ENCODE measurements around the gene MYH13.

MYH13 gene

DNA sequence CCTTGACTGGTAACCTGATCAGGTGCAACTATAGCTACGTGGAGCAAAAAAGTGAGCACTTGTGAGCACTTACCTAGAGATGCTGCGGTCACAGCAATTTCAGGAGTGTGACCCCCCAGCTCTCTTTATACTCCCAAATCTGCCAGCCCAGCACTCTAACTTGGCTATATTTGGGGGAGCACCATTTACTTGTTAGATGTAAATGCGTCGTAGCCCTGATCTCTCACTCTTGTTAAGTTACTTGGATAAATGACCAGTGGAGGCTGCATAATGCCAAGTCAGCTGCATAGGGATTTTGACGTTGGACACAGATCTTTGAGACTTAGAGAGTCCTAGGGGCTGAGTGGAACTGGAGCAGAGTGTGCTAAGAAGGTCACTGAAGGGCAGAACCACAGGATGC is at the start of gene MYH13:
MYH13 (minus strand) TSS at position 101 of the 400 bp plus-strand sequence. CDS start 8,476 bp downstream, outside the sequence.
- no peak for DNase-seq (ENCODE audit: low spot score)

DNA sequence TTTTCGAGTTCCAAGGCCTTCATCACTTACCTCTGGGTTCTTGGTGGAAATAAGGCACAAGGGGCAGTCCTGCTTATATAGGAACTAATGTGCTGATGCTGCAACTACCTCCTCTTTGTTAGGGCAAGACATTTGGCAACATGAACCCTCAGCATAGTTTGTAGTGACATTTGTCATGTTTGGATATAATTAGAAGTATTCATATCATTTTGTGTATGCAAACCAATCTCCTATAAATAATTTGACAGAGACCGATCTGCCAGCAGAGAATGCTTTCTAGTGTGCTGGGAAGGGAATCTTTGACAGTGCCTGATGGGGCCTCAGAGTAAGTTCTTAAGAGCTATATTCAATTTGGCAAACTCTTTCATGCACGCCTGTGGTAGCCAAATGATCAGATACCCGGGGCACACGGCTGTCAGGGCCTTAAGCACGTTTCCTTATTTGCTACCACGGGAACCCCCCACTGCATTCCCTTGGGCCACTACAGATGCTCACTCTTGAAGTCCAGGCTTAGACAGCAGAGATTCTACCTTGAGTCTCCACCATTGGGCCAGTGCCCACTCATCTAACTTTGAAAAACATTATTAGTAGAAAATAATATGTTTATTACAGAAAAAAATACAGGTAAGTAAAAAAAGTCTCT is 49.2 kb upstream of the MYH13 start, which contains the start of gene MYH8:
MYH8 (minus strand) TSS at position 51 of the 643 bp plus-strand sequence. CDS start 1,723 bp downstream, outside the sequence.
- no peak for DNase-seq (ENCODE audit: low spot score)

GRCh38 chr17:10421211-10421610 is 48.4 kb upstream of the MYH13 start:
- no peak for DNase-seq (ENCODE audit: low spot score)

GRCh38 chr17:10420811-10421210 is 48.0 kb upstream of the MYH13 start:
- DNase-seq (ENCODE audit: low spot score) = no peak

DNA sequence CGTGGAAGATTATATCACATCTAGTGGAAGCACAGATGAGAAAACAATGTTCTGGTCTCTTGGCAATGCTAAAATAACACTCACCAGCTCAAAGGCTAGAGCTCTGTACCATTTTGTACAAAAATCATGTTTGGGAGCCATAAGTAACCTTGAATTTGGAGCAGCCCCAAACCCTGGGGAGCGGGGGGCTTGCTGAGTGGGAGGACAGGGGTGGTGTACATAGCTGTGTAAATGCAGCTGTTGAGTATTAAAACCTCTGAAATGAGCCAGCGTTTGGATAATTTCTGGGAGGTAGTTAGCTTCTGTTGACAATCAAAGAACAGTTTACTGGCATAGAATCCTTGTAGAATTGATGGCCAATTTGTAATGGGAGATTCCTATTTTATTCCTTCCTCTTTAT is 44.6 kb upstream of the MYH13 start:
- DNase-seq (ENCODE audit: low spot score) = no peak

GRCh38 chr17:10415161-10415560 is 42.4 kb upstream of the MYH13 start:
- no peak for DNase-seq (ENCODE audit: low spot score)

- DNase-seq (ENCODE audit: low spot score) = no peak
Observed at GRCh38 chr17:10403589-10403988, 30.8 kb upstream of the MYH13 start.

GRCh38 chr17:10398352-10398751 is 25.5 kb upstream of the MYH13 start:
- no peak for DNase-seq (ENCODE audit: low spot score)

DNA sequence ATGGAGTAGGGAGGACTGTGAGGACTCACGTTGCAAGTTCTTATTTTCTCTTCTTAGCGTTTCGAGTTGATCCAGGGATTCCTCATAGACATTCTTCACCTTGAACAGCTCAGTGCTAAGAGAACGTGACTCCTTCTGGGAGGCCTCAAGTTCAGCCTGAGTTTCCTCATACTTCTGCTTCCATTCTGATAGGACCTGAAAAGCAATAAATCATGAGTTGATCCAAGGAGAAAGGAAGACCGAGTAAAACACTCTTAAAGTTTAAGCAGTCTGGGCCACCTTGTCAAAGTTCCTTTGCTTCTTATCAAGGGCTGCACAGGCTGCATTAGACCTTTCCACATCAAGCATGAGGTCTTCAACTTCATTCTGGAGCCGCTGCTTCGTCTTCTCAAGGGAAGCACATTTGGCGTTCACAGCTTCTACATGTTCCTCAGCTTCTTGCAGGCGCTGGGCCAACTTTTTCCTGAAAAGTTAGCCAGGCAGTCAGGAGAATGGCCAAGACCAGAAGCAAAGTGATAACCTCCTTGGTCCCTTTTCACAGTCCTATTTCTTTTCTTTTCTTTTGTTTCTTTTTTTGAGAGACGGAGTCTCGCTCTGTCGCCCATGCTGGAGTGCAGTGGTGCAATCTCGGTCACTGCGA is 23.8 kb upstream of the MYH13 start:
- no peak for DNase-seq (ENCODE audit: low spot score)

GRCh38 chr17:10394201-10394887 is 21.5 kb upstream of the MYH13 start:
- no peak for DNase-seq (ENCODE audit: low spot score)

DNA sequence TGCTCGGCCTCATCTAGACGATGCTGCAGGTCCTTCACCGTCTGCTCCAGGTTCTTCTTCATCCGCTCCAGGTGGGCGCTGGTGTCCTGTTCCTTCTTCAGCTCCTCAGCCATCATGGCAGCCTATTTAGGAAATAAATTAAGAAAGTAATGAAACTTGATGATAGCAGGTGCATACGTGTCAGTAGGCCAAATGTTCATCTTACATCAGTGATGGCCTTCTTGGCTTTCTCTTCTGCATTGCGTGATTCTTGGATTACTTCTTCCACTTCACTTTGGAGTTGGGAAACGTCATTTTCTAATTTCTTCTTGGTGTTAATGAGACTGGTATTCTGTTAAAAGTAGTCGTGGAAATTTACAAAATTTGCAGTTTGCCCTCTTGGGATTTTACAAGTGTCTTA is 20.1 kb upstream of the MYH13 start:
- DNase-seq (ENCODE audit: low spot score) = no peak

- DNase-seq (ENCODE audit: low spot score) = no peak
Observed at GRCh38 chr17:10385871-10386270, 13.1 kb upstream of the MYH13 start.

DNA sequence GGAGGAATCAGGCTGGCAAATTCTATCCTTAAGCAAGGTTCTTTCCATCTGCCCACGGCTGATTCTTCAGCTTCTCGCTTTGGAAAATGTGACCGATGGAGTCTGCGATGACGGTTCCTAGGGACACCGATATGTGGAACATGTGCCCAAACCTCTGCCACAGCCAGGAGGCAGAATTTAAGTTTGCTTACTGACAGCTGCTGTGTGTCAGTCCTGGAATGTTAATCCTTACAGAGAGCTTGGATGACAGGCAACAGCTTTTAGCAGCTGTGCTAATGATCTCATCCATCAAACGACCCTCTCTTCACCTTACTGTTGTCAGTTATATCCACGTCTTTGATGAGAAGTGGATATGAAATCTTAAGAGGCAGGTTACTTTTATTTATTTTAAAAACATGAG is 11.4 kb upstream of the MYH13 start:
- no peak for DNase-seq (ENCODE audit: low spot score)

DNA sequence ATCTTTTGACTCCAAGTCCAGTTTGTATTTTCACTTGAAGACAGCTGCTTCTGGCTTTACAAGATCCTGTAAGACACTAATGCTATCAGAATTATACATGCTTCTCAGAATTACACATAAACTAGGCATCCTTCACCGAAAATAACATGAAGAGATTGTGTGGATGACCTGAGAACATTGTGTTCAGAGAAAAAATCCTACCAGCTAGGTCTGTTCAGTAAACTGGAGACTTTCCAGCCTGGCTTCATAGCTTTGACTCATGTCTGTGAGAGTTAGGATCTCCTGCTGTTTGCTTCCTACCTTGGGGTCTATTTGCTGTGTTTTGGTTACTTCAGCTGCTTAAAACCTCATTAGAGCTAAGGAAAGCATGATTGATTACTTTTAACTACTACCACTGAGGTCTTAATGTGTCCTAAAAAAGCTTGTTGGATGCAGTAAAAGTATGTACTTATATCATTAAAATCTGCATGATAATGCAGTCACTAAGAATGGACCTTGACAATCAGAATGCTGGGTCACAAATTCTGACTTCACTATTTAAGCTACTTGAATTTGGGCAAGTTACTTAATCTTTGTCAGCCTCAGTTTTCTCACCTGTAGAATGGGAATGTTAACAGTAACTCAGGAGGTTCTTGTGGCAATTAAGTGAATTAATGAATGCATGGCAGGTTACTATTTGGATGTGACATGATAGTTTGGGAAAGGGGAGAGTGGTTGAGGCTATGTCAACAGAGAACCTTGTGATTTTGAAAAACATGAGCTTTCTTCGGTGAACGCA is 8.0 kb upstream of the MYH13 start:
- DNase-seq (ENCODE audit: low spot score) = no peak

DNA sequence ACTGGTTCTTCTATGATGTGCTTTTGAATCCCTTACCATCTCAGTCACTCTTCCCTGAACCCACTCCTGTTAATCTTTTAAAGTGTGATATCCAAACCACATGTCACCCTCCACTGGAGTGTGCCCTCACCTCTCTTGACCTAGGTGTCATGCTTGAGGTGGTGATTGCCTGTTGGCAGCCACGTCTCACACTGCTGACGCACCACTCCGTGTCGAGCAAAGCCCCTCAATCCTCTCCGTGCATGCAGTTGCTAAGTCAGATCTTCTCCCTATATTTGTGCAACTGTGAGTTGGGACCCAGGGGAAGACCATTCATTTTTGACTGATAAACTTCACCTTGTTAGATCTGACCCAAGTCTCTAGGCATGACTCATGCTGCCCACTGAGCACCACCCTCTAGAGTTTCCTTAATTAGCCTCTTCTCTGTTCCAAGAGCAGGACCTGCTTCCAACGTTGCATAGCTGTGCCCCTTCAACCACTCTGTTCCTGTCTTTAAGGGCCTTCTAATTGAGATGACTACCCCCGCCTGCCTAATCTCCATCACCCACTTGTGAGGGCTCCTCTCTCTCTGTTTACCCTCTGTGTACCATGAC is 2.7 kb downstream of the MYH13 start:
- no peak for DNase-seq (ENCODE audit: low spot score)

- DNase-seq (ENCODE audit: low spot score) = no peak
Observed at GRCh38 chr17:10369239-10369638, 3.6 kb downstream of the MYH13 start.

DNA sequence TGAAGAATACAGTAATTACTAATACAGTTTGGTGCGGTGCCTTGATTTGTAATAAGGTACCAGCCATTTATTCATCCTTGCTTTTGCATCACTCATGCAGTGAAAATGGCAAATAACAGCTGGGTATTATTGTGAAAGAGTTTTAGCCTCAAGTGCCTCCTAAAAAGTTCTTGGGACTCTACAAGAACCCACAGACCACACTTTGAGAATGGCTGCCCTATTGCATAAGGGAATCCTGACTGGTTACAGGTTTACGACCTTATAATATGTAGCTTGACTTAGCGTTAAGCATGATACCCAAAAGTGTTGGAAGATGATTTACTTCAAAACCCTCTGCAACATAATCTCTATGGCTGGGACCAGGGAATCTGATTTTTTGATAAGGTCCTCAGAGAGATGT is 4.2 kb downstream of the MYH13 start:
- no peak for DNase-seq (ENCODE audit: low spot score)

- DNase-seq (ENCODE audit: low spot score) = no peak
Observed at GRCh38 chr17:10360578-10360977, 12.2 kb downstream of the MYH13 start.

- no peak for DNase-seq (ENCODE audit: low spot score)
Observed at GRCh38 chr17:10357768-10358167, 15.0 kb downstream of the MYH13 start.

DNA sequence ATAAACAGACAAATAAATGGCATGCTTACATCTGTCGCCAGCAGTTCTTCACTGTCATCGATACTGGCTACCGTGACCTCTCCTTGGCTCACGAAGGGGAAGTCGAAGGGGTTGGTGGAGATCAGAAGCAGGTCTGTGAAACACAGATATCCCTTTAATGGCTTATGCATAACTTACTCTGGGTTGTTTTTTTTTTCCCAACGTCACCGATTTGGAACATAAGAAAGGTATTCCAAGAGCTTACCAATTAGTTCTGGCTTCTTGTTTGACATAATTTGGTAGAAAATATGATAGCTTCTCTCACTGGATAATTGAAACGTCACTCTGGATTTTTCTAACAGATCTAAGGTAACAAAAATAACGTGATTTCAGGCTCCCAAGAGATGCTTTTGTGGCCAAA is 18.2 kb downstream of the MYH13 start:
- no peak for DNase-seq (ENCODE audit: low spot score)

- DNase-seq (ENCODE audit: low spot score) = no peak
Observed at GRCh38 chr17:10352893-10353292, 19.9 kb downstream of the MYH13 start.

DNA sequence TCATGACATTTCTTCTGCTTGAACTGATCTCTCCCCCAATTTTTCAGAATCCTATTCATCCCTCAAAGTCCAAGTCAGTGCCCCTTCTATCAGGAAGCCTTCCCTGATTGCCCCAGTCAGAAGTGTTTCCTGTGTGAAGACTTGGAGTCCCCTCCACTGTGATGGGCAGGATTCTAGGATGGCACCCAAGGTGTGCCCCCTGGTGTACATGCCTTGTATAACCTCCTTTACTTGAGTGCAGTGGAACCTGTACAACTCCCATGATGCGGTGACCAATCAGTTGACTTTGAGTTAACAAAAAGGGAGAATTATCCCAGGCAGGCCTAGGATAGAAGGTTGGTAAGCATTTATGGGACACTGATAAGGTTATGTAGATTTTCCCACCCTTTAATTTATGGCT is 23.4 kb downstream of the MYH13 start:
- DNase-seq (ENCODE audit: low spot score) = no peak

Data from AG08396 (cell line).